GM12873 (cell line): ENCODE data around the gene SPATA31D1.
"Not testable (repeated sequence)": the region's sequence is repeated elsewhere in the genome, so short reads cannot be mapped to it uniquely, and the experiment has no call there.

Experiments
- TF ChIP-seq, protein P1 (sequence below): IDR thresholded peaks from 2 replicates; pipeline ENCODE4 v1.5.1; 2012; ENCODE audit warnings: low read depth, mild to moderate bottlenecking, moderate library complexity, low read length, control low read depth; ENCODE audit not compliant: insufficient read depth; ENCODE audit errors: missing control alignments

The SPATA31D1 gene

DNA sequence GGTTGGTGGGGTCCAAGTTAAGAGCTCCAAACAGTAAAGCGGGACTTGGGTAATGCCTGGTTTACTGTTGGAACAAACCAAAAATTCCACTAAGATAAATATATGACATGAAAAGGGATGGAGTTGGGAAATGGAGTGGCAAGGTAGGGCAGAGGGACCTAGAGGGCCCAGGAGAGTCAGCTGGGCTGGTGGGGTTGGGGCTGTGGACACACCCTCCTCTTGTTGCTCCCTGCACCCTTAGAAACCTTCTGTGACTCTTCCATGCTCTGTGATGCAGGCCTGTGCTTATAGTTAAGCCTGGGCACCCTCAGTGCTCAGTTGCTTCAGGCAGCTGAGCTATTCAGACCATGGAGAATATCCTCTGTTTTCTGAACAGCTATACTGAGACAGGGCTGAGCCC, at the start of gene SPATA31D1:
Gene SPATA31D1 (plus strand): TSS at position 301 of the 400 bp plus-strand sequence. CDS start 47 bp downstream, at position 348.
- TF ChIP-seq, protein P1, sequence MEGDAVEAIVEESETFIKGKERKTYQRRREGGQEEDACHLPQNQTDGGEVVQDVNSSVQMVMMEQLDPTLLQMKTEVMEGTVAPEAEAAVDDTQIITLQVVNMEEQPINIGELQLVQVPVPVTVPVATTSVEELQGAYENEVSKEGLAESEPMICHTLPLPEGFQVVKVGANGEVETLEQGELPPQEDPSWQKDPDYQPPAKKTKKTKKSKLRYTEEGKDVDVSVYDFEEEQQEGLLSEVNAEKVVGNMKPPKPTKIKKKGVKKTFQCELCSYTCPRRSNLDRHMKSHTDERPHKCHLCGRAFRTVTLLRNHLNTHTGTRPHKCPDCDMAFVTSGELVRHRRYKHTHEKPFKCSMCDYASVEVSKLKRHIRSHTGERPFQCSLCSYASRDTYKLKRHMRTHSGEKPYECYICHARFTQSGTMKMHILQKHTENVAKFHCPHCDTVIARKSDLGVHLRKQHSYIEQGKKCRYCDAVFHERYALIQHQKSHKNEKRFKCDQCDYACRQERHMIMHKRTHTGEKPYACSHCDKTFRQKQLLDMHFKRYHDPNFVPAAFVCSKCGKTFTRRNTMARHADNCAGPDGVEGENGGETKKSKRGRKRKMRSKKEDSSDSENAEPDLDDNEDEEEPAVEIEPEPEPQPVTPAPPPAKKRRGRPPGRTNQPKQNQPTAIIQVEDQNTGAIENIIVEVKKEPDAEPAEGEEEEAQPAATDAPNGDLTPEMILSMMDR, result not testable (repeated sequence)

DNA sequence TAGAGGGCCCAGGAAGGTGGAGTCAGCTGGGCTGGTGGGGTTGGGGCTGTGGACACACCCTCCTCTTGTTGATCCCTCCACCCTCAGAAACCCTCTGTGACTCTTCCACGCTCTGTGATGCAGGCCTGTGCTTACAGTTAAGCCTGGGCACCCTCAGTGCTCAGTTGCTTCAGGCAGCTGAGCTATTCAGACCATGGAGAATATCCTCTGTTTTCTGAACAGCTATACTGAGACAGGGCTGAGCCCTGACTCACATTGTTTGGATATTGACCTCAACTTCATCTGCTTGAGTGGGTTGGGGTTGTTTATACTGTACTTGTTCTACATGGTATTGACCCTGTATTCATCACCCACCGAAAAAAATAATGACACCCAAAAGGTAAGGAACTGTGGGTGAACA, 45.2 kb upstream of the SPATA31D1 start, which contains the start of gene SPATA31D3:
Gene SPATA31D3 (plus strand): TSS at position 108 of the 400 bp plus-strand sequence. CDS start 86 bp downstream, at position 194.
- TF ChIP-seq, protein P1, result not testable (repeated sequence)

DNA sequence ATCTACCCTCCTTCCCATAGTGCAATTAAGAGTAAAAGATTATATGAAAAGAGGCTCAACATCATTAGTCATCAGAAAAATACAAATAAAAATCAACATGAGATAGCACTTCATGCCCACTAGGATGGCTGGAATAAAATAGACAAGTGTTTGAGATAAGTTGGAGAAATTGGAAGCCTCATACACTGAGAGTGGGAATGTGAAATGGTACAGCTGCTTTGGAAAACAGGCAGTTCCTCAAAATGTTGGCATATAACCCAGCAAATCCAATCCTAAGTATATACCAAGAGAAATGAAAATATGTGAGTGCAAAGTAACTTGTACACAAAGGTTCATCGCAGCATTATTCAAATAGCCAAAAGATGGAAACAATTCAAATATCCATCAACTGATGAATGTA, 35.5 kb upstream of the SPATA31D1 start:
- TF ChIP-seq, protein P1, result no peak

DNA sequence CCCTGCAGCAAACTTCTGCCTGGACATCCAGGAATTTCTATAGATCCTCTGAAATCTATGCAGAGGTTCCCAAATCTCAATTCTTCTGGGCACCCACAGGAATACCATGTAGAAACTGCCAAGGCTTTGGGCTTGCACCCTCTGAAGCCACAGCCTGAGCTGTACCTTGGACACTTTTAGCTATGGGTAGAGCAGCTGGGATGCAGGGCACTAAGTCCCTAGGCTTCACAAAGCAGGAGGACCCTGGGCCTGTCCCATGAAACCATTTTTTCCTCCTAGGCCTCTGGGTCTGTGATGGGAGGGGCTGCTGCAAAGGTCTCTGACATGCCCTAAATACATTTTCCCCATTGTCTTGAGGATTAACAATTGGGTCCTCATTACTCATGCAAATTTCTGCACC, 32.9 kb upstream of the SPATA31D1 start:
- TF ChIP-seq, protein P1, result no peak

DNA sequence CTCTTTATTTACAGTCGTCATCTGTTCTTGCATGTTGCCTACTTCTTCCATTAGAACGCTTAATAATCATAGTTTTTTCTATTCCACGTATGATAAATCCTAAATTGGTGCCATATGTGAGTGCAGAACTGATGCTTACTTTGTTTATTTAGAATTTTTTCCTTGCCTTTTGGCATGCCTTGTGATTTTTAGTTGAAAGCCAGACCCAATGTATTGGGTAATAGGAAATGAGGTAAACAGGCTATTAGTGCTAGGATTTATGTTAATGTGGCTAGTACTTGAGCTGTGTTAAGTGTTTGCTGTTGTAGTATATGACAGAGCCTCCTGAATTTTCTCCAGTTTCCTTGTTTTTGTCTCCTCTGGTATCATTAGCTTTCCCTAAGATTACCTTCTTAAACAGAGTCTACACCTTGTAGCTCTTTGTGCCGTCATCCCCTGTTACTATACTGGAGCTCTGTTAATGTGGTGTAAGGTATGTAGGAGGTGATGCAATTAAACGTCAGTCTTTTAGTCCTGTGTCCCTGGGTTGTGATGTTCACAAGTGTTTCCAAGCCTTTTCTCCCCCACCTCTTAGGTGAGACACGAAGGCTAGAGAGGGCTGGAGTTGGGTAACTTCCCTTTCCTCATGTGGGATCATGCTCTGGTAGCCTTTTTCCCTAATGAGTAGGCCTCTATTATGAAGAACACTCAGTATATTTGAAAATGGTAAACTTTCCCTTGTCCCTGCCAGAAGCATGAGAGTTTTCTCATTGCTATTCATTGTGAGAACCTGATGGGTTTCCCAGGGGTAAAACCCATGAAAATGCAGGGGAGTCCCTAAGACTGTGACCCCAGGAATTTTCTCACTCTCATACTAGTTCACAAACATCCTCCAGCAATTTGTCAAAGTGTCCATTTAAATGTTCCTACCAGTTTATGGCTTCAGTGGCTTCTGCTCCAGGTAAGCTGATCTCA, 24.1 kb upstream of the SPATA31D1 start:
- TF ChIP-seq, protein P1, result no peak

DNA sequence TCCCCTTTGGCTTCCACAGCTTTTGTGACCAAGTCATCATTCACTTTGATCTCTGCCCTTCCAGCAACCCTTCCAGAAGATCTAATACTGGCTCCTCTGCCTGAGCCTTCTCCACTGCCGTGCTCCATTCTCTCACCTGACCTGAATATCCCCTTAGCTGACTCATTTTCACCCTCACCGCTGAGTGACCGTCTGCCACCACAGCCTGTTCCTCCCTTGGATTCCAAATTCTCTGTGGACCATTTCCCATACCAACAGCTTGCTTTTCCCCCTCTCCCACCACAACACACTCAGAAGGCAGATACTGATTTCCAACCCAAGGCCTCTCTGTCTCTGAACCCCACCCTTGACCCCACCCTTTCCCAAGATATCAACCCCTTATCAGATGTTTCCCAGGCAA, 20.5 kb upstream of the SPATA31D1 start:
- TF ChIP-seq, protein P1, result no peak

DNA sequence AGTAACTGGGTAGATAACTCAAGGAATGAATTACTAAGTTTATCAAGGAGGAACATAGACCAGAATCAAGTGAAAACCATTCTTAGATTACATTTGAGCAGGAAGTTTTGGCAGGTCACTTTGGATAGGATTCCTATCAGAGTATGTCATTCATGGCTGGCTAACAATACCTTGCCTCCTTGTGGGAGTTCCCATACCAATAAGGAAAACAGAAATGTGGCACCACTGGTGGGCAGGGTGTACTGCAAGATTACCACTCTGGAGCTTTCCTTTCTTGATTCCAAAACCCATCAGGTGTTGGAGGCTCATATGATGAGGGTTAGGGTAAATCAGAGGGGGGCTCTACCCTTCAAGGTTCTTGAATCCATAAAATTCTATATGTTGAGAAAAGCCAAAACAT, 18.6 kb upstream of the SPATA31D1 start:
- TF ChIP-seq, protein P1, result no peak
